Measurements from ENCODE around the gene ALG11. TPM values are rescaled to one million over a fixed set of nuclear protein-coding genes. Genes with fewer than 3 reads are reported as not detected.

ALG11 gene
- total and polyA plus RNA-seq, 4 donors: 9.8 to 29.6 (median 21.2) TPM

DNA sequence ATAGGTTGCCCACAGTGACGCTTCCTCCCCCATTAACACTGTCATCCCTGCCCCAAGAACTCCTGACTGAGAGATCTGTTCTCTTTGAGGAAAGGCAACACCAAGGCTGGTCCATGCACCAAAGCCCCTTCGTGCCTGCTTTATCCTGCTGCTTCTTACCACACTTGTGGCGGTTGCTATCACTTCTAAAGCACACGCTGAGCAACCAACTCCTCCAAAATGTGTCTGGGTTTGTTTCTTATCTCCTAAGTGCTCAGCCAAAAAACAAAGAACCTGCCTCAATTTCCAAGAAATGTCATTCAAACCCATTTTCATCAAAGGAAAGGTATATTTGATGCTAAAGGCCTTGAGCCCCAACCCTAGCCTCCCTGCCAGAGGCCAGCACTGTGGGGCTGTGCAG lies 15.6 kb upstream of the ALG11 start:
- no peak overlapping the region for H3K4me3 ChIP-seq (ENCODE audit: low read depth, low read length)
- no peaks in the 10 kb centered on the region for H3K9me3 ChIP-seq (ENCODE audit: control insufficient read depth, insufficient read depth, low read length)
- peaks cover 24% of the 10 kb centered on the region for H3K4me1 ChIP-seq (ENCODE audit: control insufficient read depth, insufficient read depth, low read length)
- no peaks in the 10 kb centered on the region for H3K27me3 ChIP-seq (ENCODE audit: control insufficient read depth, insufficient read depth, low read length)
- no peak overlapping the region for H3K27ac ChIP-seq (ENCODE audit: low read depth, low read length)
- DNase-seq (ENCODE audit: low read depth in 4 of 6, low spot score in 6 of 6): no peak
- no peaks in the 10 kb centered on the region for H3K36me3 ChIP-seq (ENCODE audit: control insufficient read depth, insufficient read depth, low read length)
- 88% methylated on average over 3 of the region's 4 CpGs for WGBS (ENCODE audit: insufficient coverage)

DNA sequence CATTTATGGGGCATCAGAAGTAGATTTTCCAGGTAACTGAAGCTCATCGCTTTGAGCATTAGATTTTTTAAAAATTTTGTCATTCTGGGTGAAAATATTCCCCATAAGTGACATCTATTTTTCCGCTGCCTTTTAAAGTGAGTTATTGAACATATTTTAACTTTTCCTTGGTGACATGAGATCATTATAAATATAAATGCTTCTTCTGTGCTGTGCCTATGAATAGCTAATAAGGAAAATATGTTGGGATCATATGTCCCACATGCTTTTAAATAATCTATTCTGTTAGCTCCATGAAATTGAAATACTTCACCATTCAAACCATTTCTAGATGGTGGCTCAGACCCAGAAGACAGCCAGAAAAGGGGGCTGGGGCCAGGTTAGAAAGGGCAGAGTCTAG lies 15.0 kb upstream of the ALG11 start:
- Histone ChIP-seq H3K27me3 (ENCODE audit: control insufficient read depth, insufficient read depth, low read length) (no peaks in the 10 kb centered on the region), H3K4me1 (ENCODE audit: control insufficient read depth, insufficient read depth, low read length) (peaks cover 24% of the 10 kb centered on the region), H3K36me3 (ENCODE audit: control insufficient read depth, insufficient read depth, low read length) (no peaks in the 10 kb centered on the region), H3K9me3 (ENCODE audit: control insufficient read depth, insufficient read depth, low read length) (no peaks in the 10 kb centered on the region), H3K4me3 (ENCODE audit: low read depth, low read length) (no peak overlapping the region), H3K27ac (ENCODE audit: low read depth, low read length) (no peak overlapping the region)
- no CpG with 5 or more reads among the region's 2 CpGs for WGBS (ENCODE audit: insufficient coverage)
- no peak for DNase-seq (ENCODE audit: low read depth in 4 of 6, low spot score in 6 of 6)

DNA sequence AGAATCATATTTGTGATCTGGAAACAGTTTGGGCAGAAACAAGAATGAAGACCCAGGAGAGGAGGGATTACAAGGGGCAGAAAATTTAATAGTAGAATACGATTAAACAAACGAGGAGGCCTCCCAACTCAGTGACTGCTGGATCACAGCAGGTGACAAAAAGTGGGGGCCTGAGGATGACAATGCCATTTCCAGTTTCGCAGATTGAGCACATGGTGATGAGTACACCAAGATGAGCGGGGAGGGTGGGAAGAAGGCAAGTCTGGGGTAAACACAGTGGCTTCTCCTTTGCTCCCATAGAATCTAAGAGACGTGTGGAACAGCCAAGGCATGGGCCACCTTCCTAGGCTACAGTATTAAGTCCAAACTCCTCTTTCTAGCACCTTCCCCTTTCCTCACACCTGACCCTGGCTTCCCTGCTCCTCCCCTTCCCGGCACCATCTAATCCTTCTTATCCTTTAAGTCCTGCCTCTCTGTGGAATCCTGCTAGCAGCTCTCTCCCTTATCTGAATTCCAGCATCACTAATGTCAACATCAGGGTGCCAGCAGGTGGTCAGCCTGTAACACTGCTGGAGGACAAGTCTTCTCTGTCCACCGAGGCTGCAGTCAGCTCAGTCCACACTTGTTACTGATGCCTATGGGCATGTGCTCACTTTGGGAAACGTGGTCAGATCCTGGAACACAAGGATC lies 14.4 kb upstream of the ALG11 start:
- Histone ChIP-seq H3K9me3 (ENCODE audit: control insufficient read depth, insufficient read depth, low read length) (no peaks in the 10 kb centered on the region), H3K4me3 (ENCODE audit: low read depth, low read length) (no peak overlapping the region), H3K27me3 (ENCODE audit: control insufficient read depth, insufficient read depth, low read length) (no peaks in the 10 kb centered on the region), H3K4me1 (ENCODE audit: control insufficient read depth, insufficient read depth, low read length) (peaks cover 24% of the 10 kb centered on the region), H3K27ac (ENCODE audit: low read depth, low read length) (no peak overlapping the region), H3K36me3 (ENCODE audit: control insufficient read depth, insufficient read depth, low read length) (no peaks in the 10 kb centered on the region)
- WGBS (ENCODE audit: insufficient coverage): 74% methylated on average over 6 of the region's 8 CpGs
- DNase-seq (ENCODE audit: low read depth in 4 of 6, low spot score in 6 of 6): no peak

DNA sequence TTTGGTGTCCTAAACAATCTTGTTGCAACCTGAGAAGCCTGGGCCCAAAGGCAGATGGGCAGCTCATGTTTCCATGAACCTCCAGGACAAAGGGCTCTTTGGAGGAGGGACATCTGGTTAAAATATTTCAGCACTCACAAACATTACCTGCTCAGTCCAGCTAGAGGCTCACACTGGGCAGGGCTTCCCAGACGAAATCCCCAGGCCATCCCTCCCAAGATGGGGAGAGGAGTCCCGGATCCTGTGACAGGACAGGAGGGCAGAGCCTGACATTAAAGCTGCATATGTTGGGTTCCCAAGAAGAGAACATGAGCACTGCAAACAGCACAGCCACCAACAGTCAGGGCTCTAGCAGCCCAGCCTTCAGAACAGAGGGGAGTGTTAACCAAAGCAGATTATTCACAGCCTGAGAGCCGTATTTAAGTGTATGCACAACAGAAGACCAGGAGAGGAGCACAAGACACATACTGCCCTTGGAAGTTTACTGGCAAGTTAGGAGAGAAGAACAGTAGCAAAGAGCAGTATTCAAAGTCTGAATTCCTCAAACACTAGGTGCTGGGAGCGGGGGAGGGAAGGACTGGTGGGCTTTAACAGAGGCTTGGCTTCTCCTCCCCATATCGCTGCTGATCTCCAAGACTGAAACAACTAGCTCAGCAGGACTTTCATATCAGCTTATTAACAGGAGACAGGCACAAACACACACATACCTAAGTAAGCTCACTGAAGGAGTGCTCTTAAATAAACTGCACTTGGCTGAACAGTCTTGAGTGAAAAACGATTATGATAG lies 13.3 kb upstream of the ALG11 start:
- no peaks in the 10 kb centered on the region for H3K9me3 ChIP-seq (ENCODE audit: control insufficient read depth, insufficient read depth, low read length)
- peaks cover 24% of the 10 kb centered on the region for H3K4me1 ChIP-seq (ENCODE audit: control insufficient read depth, insufficient read depth, low read length)
- no peaks in the 10 kb centered on the region for H3K27me3 ChIP-seq (ENCODE audit: control insufficient read depth, insufficient read depth, low read length)
- no peak for DNase-seq (ENCODE audit: low read depth in 4 of 6, low spot score in 6 of 6)
- peaks cover 2% of the 10 kb centered on the region for H3K36me3 ChIP-seq (ENCODE audit: control insufficient read depth, insufficient read depth, low read length)
- 71% methylated on average over 3 of the region's 6 CpGs for WGBS (ENCODE audit: insufficient coverage)
- no peak overlapping the region for H3K27ac ChIP-seq (ENCODE audit: low read depth, low read length)
- no peak overlapping the region for H3K4me3 ChIP-seq (ENCODE audit: low read depth, low read length)

DNA sequence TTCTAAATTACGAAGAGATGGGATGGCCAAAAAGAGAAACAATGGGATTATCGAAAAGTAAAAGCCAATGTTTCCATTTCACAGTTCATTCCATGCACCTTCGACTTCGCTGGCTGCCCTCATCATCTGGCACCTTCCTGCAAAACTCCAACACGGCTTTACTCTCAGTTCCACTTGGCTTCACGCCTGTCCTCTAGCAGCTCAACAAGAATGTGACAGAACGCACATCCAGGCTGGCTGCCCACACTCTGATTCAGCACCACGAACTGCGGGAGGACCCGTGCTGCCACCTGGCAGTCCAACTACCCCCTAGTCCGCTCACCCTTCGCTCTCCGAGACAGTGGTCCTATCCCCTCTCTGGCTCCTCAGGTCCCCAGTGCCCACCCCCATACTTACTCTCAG lies 12.7 kb upstream of the ALG11 start:
- Histone ChIP-seq H3K4me1 (ENCODE audit: control insufficient read depth, insufficient read depth, low read length) (peaks cover 24% of the 10 kb centered on the region), H3K36me3 (ENCODE audit: control insufficient read depth, insufficient read depth, low read length) (peaks cover 2% of the 10 kb centered on the region), H3K27me3 (ENCODE audit: control insufficient read depth, insufficient read depth, low read length) (no peaks in the 10 kb centered on the region), H3K4me3 (ENCODE audit: low read depth, low read length) (no peak overlapping the region), H3K9me3 (ENCODE audit: control insufficient read depth, insufficient read depth, low read length) (no peaks in the 10 kb centered on the region), H3K27ac (ENCODE audit: low read depth, low read length) (no peak overlapping the region)
- peak in 2 of 6 donors; percentile 30 to 48 for DNase-seq (ENCODE audit: low read depth in 4 of 6, low spot score in 6 of 6)
- WGBS (ENCODE audit: insufficient coverage): 53% methylated on average over 12 of the region's 13 CpGs

DNA sequence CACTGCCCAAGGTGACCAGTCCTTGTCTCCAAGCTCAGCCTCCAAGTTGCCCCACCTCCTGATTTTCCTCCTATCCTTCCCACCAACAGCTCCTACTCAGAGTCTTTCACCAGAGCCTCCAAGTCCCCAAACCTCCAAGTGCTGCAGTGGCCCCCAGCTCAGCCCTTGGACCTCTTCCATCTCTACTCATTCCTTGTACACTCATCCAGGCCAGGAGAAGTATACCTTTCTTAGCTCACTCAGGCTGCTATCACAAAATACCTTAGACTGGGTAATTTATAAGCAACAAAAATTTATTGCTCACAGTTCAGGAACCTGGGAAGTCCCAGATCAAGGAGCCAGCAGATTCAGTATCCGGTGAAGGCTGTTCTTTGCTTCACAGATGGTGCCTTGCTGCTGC lies 12.3 kb upstream of the ALG11 start:
- no peaks in the 10 kb centered on the region for H3K27me3 ChIP-seq (ENCODE audit: control insufficient read depth, insufficient read depth, low read length)
- H3K36me3 ChIP-seq (ENCODE audit: control insufficient read depth, insufficient read depth, low read length): peaks cover 2% of the 10 kb centered on the region
- no peak overlapping the region for H3K4me3 ChIP-seq (ENCODE audit: low read depth, low read length)
- 82% methylated on average over 1 of the region's 1 CpG for WGBS (ENCODE audit: insufficient coverage)
- H3K27ac ChIP-seq (ENCODE audit: low read depth, low read length): no peak overlapping the region
- peaks cover 27% of the 10 kb centered on the region for H3K4me1 ChIP-seq (ENCODE audit: control insufficient read depth, insufficient read depth, low read length)
- no peak for DNase-seq (ENCODE audit: low read depth in 4 of 6, low spot score in 6 of 6)
- no peaks in the 10 kb centered on the region for H3K9me3 ChIP-seq (ENCODE audit: control insufficient read depth, insufficient read depth, low read length)

DNA sequence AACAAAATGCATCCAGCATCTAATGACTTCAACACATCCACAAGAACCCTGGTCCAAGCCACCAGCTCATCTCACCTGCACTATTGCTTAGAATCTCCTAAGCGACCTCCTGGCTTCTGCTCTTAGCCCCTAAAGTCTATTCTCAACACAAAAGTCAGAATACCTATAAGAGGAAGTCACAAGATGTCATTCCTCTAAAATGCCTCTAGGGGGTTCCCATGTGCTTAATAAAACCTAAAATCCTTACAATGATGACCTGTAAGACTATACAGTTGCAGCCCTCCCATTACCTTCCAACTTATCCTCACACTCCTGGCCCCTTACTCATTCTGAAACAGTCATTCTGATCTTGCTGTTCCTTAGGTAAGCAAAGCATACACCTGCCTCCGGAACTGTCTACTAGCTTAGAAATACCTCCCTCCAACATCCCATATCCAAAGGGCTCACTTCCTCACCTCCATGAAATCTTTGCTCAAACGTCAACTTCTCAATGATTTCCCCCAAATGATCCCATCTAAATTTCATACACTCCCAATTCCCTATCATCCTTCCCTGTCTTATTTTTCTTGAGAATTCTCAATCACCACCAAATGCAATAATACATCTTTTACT lies 11.0 kb upstream of the ALG11 start:
- no peaks in the 10 kb centered on the region for H3K9me3 ChIP-seq (ENCODE audit: control insufficient read depth, insufficient read depth, low read length)
- 62% methylated on average over 3 of the region's 3 CpGs for WGBS (ENCODE audit: insufficient coverage)

DNA sequence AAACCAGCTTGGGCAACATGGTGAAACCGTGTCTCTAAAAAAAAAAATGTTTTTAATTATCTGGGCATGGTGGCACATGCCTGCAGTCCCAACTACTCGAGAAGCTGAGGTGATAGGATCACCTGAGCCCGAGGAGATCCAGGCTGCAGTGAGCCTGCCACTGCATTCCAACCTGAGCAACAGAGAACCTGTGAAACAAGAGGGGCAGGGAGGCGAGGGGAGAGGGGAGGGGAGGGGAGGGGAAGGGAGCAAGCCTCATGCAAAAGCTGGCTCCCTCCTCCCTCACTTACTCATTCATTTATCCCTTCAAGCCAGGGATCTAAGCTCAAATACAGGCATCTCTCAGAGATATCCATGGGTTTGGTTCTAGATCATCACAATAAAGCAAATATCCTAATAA lies 9.8 kb upstream of the ALG11 start:
- H3K27me3 ChIP-seq (ENCODE audit: control insufficient read depth, insufficient read depth, low read length): no peaks in the 10 kb centered on the region
- H3K4me1 ChIP-seq (ENCODE audit: control insufficient read depth, insufficient read depth, low read length): peaks cover 10% of the 10 kb centered on the region
- H3K9me3 ChIP-seq (ENCODE audit: control insufficient read depth, insufficient read depth, low read length): no peaks in the 10 kb centered on the region
- H3K36me3 ChIP-seq (ENCODE audit: control insufficient read depth, insufficient read depth, low read length): peaks cover 2% of the 10 kb centered on the region
- no peak overlapping the region for H3K4me3 ChIP-seq (ENCODE audit: low read depth, low read length)
- DNase-seq (ENCODE audit: low read depth in 4 of 6, low spot score in 6 of 6): no peak
- WGBS (ENCODE audit: insufficient coverage): 75% methylated on average over 3 of the region's 4 CpGs
- H3K27ac ChIP-seq (ENCODE audit: low read depth, low read length): no peak overlapping the region

More for the DNA sequence above, 11.0 kb upstream of the ALG11 start:
- peaks cover 2% of the 10 kb centered on the region for H3K36me3 ChIP-seq (ENCODE audit: control insufficient read depth, insufficient read depth, low read length)
- no peaks in the 10 kb centered on the region for H3K27me3 ChIP-seq (ENCODE audit: control insufficient read depth, insufficient read depth, low read length)
- no peak overlapping the region for H3K4me3 ChIP-seq (ENCODE audit: low read depth, low read length)
- no peak overlapping the region for H3K27ac ChIP-seq (ENCODE audit: low read depth, low read length)
- peaks cover 17% of the 10 kb centered on the region for H3K4me1 ChIP-seq (ENCODE audit: control insufficient read depth, insufficient read depth, low read length)
- peak in 2 of 6 donors; percentile 26 to 42 for DNase-seq (ENCODE audit: low read depth in 4 of 6, low spot score in 6 of 6)

DNA sequence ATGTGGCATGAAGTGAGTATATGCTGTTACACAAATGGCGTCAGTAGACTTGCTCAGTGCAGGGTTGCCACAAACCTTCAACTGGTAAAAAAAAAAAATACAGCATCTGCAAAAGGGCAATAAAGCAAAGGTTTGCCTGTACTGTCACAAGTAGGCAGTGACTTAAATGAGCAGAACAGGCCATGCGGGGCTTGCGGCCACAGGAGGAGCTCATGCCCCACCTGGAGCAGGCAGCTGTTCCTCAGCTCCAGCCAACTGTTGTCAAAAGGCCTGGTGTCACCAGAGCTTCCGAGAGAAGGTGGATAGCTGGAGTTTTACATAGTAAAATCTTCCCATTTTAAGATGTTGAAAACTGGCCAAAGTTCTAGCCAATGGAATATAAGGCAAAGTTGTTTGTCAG lies 8.7 kb upstream of the ALG11 start:
- H3K27ac ChIP-seq (ENCODE audit: low read depth, low read length): no peak overlapping the region
- no peak overlapping the region for H3K4me3 ChIP-seq (ENCODE audit: low read depth, low read length)
- peaks cover 2% of the 10 kb centered on the region for H3K36me3 ChIP-seq (ENCODE audit: control insufficient read depth, insufficient read depth, low read length)
- H3K4me1 ChIP-seq (ENCODE audit: control insufficient read depth, insufficient read depth, low read length): peaks cover 10% of the 10 kb centered on the region
- DNase-seq (ENCODE audit: low read depth in 4 of 6, low spot score in 6 of 6): no peak
- H3K27me3 ChIP-seq (ENCODE audit: control insufficient read depth, insufficient read depth, low read length): no peaks in the 10 kb centered on the region
- H3K9me3 ChIP-seq (ENCODE audit: control insufficient read depth, insufficient read depth, low read length): no peaks in the 10 kb centered on the region
- 81% methylated on average over 4 of the region's 4 CpGs for WGBS (ENCODE audit: insufficient coverage)

Measured in spinal cord (tissue), 10 donors.